Measurements from ENCODE around the gene PLEKHM2.

PLEKHM2 gene

DNA sequence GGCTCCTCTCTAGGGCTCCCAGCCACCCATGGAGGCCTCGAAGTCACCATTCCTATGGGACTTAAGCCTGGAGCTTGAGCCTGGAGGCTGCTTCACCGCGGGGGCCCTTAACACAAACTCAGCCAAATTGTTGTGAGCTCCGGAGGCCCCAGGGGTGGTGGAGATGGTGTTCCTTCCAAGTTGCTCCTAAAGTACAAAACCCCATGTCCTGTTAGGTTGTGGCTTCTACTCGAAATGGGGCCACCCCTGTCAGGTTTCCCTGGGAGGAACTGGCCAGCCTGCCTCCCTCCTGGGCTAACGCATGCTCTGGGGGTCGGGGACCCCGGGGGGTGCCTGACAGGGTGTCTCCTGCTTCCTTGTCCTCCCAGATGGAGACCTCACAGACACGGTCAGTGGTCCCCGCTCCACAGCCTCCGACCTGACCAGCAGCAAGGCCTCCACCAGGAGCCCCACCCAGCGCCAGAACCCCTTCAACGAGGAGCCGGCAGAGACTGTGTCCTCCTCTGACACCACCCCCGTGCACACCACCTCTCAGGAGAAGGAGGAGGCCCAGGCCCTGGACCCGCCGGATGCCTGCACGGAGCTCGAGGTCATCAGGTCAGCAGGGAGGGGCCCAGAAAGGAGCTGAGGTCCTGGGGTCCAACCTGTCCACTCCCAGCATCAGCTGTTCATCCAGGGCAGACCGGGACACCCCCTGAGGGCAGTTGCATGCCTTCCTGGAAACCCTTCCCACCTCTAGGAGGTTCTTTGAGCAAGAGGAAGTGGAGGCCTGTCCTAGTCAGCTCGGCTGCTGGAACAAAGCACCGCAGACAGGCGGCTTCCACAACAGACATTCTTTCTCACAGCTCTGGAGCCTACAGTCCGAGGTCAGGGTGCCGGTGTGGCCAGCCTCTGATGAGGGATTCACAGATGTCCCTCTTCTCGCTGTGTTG is 41.1 kb downstream of the PLEKHM2 start:
- DNase-seq (ENCODE audit: low read depth in 2 of 3, low spot score in 1 of 3): no peak

DNA sequence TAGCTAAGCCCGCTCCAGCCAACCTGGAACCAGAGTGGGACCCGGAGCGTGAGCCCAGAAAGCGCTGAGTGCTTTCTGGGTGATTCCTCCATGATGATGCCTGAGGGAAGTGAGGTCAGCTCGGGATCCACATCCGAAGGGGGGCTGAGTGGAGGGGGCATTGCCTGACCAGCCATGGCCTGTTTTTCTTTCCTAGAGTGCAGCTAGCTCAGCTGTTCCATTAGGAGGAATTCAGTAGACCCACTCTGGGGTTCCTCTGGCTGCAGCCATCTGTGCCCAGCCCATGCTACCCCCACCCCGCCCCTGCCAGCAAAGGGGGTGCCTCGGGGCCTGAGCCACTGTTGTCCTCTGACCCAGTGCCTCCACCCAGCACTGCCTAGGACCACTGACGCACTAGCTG is 42.4 kb downstream of the PLEKHM2 start:
- DNase-seq (ENCODE audit: low read depth in 2 of 3, low spot score in 1 of 3): no peak

DNA sequence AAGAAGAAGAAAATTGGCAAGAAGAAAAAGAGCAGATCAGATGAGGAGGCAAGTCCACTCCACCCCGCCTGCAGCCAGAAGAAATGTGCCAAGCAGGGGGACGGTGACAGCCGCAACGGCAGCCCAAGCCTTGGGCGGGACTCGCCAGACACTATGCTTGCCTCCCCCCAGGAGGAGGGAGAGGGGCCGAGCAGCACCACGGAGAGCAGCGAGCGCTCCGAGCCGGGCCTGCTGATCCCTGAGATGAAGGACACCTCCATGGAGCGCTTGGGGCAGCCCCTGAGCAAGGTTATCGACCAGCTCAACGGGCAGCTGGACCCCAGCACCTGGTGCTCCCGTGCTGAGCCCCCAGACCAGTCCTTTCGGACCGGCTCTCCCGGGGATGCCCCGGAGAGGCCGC is 42.9 kb downstream of the PLEKHM2 start:
- DNase-seq (ENCODE audit: low read depth in 2 of 3, low spot score in 1 of 3): no peak

DNA sequence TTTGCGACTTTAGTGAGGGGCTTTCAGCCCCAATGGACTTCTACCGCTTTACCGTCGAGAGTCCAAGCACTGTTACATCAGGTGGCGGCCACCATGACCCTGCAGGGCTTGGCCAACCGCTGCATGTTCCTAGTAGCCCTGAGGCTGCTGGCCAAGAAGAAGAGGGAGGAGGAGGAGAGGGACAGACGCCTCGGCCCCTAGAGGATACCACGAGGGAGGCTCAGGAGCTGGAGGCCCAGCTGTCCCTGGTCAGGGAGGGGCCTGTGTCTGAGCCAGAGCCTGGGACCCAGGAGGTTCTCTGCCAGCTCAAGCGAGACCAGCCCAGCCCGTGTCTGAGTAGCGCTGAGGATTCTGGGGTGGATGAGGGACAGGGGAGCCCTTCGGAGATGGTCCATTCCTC is 43.3 kb downstream of the PLEKHM2 start:
- DNase-seq (ENCODE audit: low read depth in 2 of 3, low spot score in 1 of 3): no peak

DNA sequence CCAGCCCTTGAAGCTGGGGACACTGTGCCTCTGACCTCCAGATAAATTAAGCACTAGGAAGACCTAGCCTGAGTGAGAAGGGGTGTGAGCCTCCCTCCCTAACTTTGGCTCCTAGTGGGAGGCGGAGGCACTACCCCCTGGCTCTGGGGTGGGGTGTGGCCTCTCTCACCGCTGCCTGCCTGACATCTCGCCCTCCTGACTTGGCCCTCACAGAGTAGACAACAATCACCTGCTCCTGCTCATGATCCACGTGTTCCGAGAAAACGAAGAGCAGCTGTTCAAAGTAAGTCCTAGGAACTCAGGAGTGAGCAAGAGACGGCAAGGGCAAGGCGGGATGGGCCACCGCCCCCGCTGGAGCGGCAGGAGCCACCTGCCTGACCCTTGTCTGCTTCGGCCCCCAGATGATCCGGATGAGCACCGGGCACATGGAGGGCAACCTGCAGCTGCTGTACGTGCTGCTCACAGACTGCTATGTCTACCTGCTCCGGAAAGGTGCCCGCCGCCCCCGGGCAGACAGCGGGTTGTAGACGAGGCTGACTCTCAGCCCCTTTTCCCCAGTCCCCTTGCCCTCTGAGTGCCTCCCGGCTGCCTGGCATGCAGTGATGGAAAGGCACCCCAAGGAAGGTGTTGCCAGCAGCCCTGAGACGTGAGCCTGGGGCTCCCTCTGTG is 43.9 kb downstream of the PLEKHM2 start:
- DNase-seq (ENCODE audit: low read depth in 2 of 3, low spot score in 1 of 3): no peak

DNA sequence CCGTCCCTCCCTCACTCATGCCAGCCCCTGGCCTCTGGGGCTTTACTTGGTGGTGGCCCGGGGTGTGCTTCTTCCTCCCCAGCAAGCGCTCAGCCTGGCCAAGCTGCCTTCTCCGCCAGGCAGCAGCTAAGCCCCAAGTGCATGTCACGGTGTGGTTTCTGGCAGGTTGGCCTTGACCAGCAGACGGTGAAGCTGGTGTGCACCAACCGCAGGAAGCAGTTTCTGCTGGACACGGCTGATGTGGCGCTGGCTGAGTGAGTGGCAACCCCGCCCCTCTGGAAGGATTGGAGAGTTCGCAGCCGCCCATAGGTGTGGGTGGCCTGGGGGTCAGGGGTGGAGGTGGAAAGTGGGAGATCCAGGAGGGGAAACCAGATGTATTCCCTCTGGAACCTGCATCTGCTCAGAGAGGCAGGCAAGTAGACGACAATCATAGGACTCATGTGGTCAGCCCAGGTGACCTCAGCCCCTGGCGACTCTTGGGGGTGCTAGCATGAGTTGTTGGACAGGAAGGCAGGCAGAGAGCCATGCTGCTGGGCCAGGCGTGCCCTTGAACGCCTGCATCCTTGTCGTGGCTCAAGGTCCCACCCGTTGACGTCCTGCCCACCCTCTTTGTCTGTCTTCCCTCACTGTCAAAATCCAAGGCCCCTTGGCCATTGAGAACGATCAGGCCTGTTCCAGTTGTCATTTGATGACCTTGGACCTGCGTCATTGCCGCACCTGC is 45.0 kb downstream of the PLEKHM2 start:
- DNase-seq (ENCODE audit: low read depth in 2 of 3, low spot score in 1 of 3): no peak

DNA sequence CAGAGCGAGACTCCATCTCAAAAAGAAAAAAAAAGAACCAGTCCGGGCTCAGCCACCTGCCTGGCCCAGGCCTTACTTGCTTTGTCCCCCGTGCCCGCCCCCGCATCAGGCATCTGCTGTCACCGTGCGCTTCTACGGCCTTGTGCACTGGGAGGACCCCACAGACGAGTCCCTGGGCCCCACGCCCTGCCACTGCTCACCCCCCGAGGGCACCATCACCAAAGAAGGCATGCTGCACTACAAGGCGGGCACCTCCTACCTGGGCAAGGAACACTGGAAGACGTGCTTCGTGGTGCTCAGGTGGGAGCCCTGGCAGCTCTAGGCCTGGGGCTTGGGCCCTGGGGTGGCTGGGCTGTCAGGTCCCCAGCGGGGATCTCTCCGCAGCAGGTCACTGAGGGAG is 46.3 kb downstream of the PLEKHM2 start:
- no peak for DNase-seq (ENCODE audit: low read depth in 2 of 3, low spot score in 1 of 3)

DNA sequence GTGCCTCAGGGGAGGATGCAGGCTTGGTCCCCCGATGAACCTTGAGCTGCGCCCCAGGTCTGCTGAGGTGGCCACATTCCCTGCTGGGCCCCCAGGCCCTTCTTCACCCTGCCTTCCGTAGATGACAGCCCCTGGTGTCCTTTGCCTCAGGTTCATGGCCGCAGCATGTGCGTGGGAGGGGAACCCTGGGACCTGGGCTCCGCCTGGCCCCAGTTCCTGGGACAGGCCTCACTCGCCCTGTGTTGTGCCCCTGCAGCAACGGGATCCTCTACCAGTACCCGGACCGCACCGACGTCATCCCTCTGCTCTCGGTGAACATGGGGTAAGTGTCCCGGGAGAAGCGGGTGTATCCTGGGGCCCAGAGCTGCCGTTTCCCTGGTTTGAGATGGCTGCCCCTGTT is 46.8 kb downstream of the PLEKHM2 start:
- no peak for DNase-seq (ENCODE audit: low read depth in 2 of 3, low spot score in 1 of 3)

DNA sequence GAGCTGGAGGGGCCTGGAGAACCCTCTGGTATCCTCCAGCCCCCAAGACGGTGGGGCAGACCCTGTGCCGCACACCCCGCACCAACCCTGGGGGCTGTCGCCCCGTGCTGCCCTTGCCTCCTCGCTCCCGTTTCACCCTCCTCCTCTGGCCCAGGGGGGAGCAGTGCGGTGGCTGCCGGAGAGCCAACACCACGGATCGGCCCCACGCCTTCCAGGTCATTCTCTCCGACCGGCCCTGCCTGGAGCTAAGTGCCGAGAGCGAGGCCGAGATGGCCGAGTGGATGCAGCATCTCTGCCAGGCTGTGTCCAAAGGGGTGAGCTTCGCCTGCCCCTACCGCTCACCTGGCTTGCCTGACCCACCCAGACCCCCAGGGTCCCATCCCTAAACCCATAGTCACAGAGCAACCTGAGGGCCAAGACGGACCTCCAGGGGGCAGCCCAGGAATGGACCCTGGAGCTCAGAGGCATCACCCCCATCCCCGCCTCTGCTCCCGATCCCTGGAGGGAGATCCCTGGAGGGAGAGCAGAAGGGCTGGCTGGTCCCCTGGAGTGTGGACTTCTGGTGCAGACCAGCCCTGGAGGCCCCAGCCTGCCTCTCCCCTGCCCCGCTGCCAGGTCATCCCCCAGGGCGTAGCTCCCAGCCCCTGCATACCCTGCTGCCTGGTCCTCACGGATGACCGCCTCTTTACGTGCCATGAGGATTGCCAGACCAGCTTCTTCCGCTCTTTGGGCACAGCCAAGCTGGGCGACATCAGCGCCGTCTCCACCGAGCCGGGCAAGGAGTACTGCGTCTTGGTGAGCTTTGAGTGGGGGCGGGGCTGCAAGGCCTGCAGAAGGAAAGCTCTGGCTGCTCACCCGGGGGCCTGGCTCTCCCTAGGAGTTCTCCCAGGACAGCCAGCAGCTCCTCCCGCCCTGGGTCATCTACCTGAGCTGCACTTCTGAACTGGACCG is 47.9 kb downstream of the PLEKHM2 start:
- DNase-seq (ENCODE audit: low read depth in 2 of 3, low spot score in 1 of 3): no peak

DNA sequence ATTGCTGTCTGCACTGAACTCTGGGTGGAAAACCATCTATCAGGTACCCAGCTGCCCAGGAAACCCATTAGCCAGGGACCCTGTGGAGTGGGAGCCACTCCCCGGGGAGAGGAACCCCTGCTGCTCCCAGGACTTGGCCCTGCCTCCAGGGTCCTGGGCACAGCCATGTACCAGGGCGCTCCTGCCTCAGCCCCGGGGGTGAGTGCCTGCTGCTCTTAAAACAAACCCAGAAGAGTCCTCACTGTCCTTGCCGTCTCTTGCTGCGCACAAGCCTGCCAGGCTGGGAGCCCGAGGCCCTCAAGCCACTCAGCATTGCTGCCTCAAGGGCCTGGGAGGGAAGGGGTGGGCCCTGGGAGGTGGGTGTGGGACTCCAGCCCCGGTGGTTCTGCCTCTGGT is 48.6 kb downstream of the PLEKHM2 start:
- DNase-seq (ENCODE audit: low read depth in 2 of 3, low spot score in 1 of 3): no peak

DNA sequence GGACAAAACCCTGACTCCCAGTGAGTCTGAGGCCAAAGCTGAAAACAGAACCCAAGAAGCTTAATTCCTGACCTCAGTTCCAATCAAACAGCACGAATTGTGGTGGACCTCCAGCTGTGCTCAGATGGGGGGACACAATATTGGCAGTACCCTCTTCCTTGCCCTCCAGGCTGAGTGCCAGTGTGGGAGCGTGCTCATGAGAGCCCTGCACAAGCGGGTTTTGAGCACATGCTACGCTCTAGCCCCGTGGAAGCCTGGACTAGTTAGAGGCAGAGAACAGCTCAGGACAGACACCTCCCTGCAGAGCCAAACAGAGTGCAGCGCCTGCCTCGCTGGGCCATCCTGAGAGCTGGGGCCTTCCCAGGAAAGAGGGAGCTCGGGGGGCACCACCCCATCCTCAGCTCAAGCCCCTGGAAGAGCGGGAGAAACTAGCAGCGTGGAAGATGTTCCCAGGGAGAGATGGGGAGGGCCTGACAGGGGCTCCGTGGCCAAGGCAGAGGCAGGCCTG is 49.2 kb downstream of the PLEKHM2 start:
- DNase-seq (ENCODE audit: low read depth in 2 of 3, low spot score in 1 of 3): no peak

DNA sequence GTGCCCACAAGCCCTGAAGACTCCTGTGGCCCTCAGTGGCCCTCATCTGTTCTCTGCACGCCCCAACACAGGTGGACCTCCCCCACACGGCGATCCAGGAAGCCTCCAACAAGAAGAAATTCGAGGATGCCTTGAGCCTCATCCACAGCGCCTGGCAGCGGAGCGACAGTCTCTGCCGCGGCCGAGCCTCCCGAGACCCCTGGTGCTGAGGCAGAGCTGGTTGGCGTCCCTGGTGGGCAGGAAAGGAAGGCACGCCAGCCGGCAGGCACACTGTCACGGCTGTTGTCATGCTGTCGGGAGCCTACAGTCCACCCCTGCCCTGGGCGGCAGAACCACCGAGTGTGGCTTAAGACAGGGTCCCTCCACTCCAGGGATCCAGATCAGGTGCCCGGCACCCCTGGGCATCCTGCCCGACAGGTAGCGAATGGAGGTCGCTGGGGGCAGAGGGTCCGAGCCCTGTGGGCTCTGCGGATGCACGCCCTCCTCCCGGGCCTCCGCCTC is 49.7 kb downstream of the PLEKHM2 start:
- DNase-seq (ENCODE audit: low read depth in 2 of 3, low spot score in 1 of 3): no peak

DNA sequence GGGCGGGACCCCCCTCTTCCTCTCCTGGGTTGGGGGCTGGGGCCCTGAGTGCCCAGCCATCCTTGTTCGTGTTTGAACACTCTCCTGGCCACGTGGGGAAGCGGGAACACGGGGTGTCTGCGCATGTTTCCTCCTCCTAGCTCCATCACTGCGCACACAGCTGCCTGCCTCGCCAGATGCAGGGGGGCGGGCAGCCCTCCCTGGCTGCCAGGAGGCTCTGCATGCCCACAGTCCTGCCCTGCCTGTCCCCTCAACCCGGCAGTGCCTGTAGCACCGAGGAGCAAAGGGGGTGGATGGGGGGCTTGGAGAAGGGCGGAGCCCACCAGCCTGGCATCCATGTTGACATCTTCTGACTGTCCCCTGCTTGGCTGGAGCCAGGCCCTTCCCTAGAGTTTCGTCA is 50.2 kb downstream of the PLEKHM2 start:
- DNase-seq (ENCODE audit: low read depth in 2 of 3, low spot score in 1 of 3): no peak

DNA sequence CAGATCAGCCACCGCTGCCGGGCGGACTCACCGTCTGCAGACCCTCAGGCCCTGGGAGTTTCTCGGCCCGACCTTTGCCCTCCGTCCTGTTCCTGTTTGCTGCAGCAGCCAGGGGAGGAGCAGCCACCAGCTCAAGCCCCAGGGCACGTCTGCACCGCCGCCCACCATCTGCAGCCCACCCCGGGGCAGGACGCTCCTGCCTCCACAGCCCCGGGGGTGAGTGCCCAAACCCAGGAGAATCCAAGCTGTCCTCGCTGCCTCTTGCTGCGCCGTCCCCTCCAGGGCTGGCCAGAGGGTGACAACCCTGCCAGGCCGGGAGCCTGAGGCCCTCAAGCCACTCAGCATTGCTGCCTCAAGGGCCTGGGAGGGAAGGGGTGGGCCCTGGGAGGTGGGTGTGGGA is 50.8 kb downstream of the PLEKHM2 start:
- no peak for DNase-seq (ENCODE audit: low read depth in 2 of 3, low spot score in 1 of 3)

DNA sequence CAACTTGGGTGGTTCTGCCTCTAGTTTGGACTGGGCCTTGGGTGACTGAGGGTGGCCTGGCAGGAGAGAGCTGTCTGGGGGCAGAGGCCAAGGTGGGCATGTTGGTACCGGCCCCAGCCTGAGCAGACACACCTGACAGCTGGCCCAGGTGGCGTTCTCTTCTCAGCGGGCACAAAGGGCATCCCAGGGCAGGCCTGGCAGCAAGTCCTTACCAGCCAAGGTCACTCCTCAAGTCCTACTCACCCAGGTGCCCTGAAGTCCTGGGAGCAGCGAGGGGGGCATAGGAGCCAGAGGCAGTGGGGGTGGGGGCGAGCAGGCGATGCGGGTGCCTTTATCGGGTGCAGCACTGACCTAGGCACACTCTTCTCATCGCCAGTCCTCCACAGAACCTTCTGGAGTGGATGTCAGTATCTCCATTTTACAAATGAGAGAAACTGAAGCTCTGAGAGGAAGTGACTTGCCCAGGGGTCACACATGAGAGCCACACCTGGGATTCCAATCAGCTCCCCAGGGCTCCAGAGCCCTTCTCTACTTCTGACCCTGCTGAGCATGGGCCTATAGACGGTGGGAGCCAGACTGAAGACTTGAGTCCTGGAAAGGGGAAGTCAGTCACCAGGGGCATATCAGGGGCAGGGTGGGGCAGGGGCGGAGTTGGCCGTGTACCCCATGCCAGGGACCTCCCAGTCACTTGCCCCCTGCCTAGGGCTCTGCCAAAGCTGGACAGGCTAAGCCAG is 51.4 kb downstream of the PLEKHM2 start:
- DNase-seq (ENCODE audit: low read depth in 2 of 3, low spot score in 1 of 3): no peak

DNA sequence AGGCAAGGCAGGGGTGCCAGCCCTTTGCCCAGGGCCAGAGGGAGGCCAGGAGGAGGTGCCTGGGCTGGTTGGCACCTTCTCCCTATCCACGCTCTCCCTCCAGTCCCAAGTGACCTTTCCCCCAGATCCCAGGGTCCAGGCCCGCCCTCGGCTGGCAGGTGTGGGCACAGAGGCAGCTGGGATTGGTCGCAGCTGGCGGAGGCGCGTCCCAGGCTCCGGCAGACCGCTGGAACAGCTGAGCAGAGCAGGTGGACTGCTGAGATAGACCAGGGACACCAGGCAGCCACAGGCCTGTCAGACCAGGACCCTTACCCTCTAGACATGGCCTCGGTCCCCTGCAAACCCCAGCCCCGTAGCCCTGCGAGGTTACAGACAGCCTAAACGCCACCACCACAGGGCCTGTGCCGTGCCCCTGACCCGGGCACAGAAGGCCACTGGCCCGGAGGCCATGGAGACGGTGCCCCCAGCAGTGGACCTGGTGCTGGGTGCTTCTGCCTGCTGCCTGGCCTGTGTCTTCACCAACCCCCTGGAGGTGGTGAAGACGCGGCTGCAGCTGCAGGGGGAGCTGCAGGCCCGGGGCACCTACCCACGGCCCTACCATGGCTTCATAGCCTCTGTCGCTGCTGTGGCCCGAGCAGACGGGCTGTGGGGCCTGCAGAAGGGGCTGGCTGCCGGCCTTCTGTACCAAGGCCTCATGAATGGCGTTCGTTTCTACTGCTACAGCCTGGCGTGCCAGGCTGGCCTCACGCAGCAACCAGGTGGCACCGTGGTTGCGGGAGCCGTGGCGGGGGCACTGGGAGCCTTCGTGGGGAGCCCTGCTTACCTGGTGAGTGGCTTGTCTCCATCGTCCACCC is 52.1 kb downstream of the PLEKHM2 start, which contains the start of gene SLC25A34:
Gene SLC25A34 (plus strand): TSS at position 221 of the 854 bp plus-strand sequence. CDS start 228 bp downstream, at position 449.
- DNase-seq (ENCODE audit: low read depth in 2 of 3, low spot score in 1 of 3): no peak

DNA sequence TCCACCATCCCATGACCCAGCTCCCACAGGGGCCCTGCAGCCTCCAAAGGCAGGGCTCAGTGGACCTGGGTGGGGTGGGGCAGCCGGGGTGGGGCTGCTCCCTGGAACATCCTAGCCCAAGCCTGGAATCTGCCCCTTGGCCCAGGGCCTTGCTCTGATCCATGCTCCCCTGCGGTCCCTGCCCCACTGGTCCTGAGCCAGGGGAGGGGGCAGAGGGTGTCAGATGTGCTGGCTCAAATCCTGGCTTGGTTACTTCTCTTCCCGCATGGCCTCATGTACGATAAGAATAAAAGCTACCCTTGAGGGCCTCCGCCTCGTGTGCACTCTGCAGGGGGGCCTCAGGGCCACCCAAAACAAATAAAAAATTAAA is 52.8 kb downstream of the PLEKHM2 start:
- DNase-seq (ENCODE audit: low read depth in 2 of 3, low spot score in 1 of 3): no peak
